Uterus (tissue), 2 donors: ENCODE data around the gene MMP27.

Experiments
- POLR2A ChIP-seq, 2 donors: fragments of 450-650 bp; IDR thresholded peaks; one replicate each; pipeline ENCODE4 v1.6.1; 2016; ENCODE audit warnings: antibody characterized with exemption in 2 of 2, mild to moderate bottlenecking in 1 of 2, moderate library complexity in 1 of 2
- TF ChIP-seq, protein P1 (sequence below), 4 experiments: fragments of 200-600 bp in 2 of 4; fragments of 450-650 bp in 2 of 4; sonication (generic) in 2 of 4; IDR thresholded peaks; one replicate each; pipeline ENCODE4 v1.5.1; 2016 to 2019; ENCODE audit warnings: antibody characterized with exemption in 4 of 4, mild to moderate bottlenecking in 2 of 4, moderate library complexity in 1 of 4

- TF ChIP-seq, protein P1, sequence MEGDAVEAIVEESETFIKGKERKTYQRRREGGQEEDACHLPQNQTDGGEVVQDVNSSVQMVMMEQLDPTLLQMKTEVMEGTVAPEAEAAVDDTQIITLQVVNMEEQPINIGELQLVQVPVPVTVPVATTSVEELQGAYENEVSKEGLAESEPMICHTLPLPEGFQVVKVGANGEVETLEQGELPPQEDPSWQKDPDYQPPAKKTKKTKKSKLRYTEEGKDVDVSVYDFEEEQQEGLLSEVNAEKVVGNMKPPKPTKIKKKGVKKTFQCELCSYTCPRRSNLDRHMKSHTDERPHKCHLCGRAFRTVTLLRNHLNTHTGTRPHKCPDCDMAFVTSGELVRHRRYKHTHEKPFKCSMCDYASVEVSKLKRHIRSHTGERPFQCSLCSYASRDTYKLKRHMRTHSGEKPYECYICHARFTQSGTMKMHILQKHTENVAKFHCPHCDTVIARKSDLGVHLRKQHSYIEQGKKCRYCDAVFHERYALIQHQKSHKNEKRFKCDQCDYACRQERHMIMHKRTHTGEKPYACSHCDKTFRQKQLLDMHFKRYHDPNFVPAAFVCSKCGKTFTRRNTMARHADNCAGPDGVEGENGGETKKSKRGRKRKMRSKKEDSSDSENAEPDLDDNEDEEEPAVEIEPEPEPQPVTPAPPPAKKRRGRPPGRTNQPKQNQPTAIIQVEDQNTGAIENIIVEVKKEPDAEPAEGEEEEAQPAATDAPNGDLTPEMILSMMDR (IDR thresholded peaks at IDR 0.05), result no peak
- no peak for TF ChIP-seq POLR2A (IDR thresholded peaks at IDR 0.05)
Measured at GRCh38 chr11:102708654-102709053, 3.1 kb upstream of the MMP27 start.
